RWPE1 (cell line): ENCODE data around the gene ADH6.
"Not testable (repeated sequence)": the region's sequence is repeated elsewhere in the genome, so short reads cannot be mapped to it uniquely, and the experiment has no call there.

Experiments
- CTCF ChIA-PET: fragments of 350-600 bp; sonication (Branson Sonifier 250); formaldehyde crosslinking; extraction: SDS; loops from one replicate; lab custom pipeline; 2021; lab: Yijun Ruan, JAX
- POLR2A ChIA-PET: fragments of 400-600 bp; formaldehyde crosslinking; extraction: SDS; loops from one replicate; lab custom pipeline; 2020; ENCODE audit warnings: antibody characterized with exemption; ENCODE audit not compliant: low non-redundant PET; lab: Yijun Ruan, JAX
- DNase-seq: peaks from one replicate; pipeline ENCODE4 v3.0.0; 2012; ENCODE audit warnings: low spot score
- H3K27ac ChIP-seq: fragments of 450-650 bp; 2 replicates; pipeline ENCODE4 v1.5.1; 2017
- CTCF ChIP-seq: fragments of 450-650 bp; conservative IDR thresholded peaks from 2 replicates; pipeline ENCODE4 v1.5.1; 2017; ENCODE audit warnings: low read depth, mild to moderate bottlenecking

The ADH6 gene

GRCh38 chr4:99201690-99202089, 17.4 kb downstream of the ADH6 start:
- no peak for TF ChIP-seq CTCF
- POLR2A ChIA-PET, result no interaction called here
- H3K27ac ChIP-seq, result no peak overlapping the region
- CTCF ChIA-PET, result interaction anchor here (0.5 to 0.6 kb wide), 2 partner anchors 1058 to 1114 kb away, joined by 3 to 5 read pairs; no protein-coding TSS in a partner anchor
- DNase-seq, result no peak

GRCh38 chr4:99200138-99200537, 18.9 kb downstream of the ADH6 start:
- no peak overlapping the region for H3K27ac ChIP-seq
- ChIA-PET POLR2A (no interaction called here), CTCF (no interaction called here)
- no peak for TF ChIP-seq CTCF
- DNase-seq, result no peak

- CTCF ChIA-PET, result interaction anchor here (0.6 kb wide), 2 partner anchors 10 to 129 kb away, joined by 3 to 5 read pairs; no protein-coding TSS in a partner anchor
- POLR2A ChIA-PET, result no interaction called here
- no peak for DNase-seq
- no peak for TF ChIP-seq CTCF
- H3K27ac ChIP-seq, result no peak overlapping the region
Measured at GRCh38 chr4:99190336-99190735, 28.7 kb downstream of the ADH6 start.

- H3K27ac ChIP-seq, POLR2A ChIA-PET, DNase-seq: not testable (repeated sequence)
- CTCF ChIA-PET, result interaction anchor here (0.6 kb wide), 1 partner anchor 11 kb away, joined by 5 read pairs; no protein-coding TSS in a partner anchor
Measured at GRCh38 chr4:99189900-99190299, 29.1 kb downstream of the ADH6 start.

GRCh38 chr4:99186029-99186428, 33.0 kb downstream of the ADH6 start:
- ChIA-PET POLR2A (no interaction called here), CTCF (interaction anchor here (0.6 to 0.7 kb wide), 2 partner anchors 219 to 317 kb away, joined by 3 read pairs; no protein-coding TSS in a partner anchor)
- no peak for DNase-seq
- H3K27ac ChIP-seq, result no peak overlapping the region
- no peak for TF ChIP-seq CTCF

GRCh38 chr4:99185581-99185980, 33.5 kb downstream of the ADH6 start:
- ChIA-PET CTCF (interaction anchor here (0.6 kb wide), 1 partner anchor 220 kb away, joined by 3 read pairs; no protein-coding TSS in a partner anchor), POLR2A (no interaction called here)
- DNase-seq, result no peak
- H3K27ac ChIP-seq, result no peak overlapping the region
- no peak for TF ChIP-seq CTCF

GRCh38 chr4:99180382-99181070, 38.5 kb downstream of the ADH6 start:
- H3K27ac ChIP-seq, result no peak overlapping the region
- DNase-seq, result peak; percentile 58
- TF ChIP-seq CTCF, result no peak
- ChIA-PET CTCF (no interaction called here), POLR2A (no interaction called here)
